Muscle of leg (tissue), 11 donors: ENCODE measurements around the gene BUB3. TPM values are rescaled to one million over a fixed set of nuclear protein-coding genes. Genes with fewer than 3 reads are reported as not detected.

Experiments used
- DNase-seq: peaks from one replicate; pipeline ENCODE4 v3.0.0; 2013
- H3K27ac ChIP-seq: one replicate; pipeline ENCODE4 v1.5.1; 2013; ENCODE audit warnings: mild to moderate bottlenecking, low read length, control low read depth
- H3K27me3 ChIP-seq: one replicate; pipeline ENCODE4 v1.6.1; 2013; ENCODE audit warnings: low read length; ENCODE audit not compliant: control insufficient read depth, insufficient read depth
- H3K36me3 ChIP-seq: one replicate; pipeline ENCODE4 v1.6.1; 2013; ENCODE audit warnings: low read length; ENCODE audit not compliant: control insufficient read depth, insufficient read depth
- H3K4me1 ChIP-seq: one replicate; pipeline ENCODE4 v1.6.1; 2013; ENCODE audit warnings: low read length; ENCODE audit not compliant: control insufficient read depth, insufficient read depth
- H3K4me3 ChIP-seq: one replicate; pipeline ENCODE4 v1.5.1; 2013; ENCODE audit warnings: low read length, control low read depth
- H3K9me3 ChIP-seq: replicated peaks from 2 replicates; pipeline ENCODE4 v1.6.1; 2013; ENCODE audit warnings: low read depth, low read length; ENCODE audit not compliant: control insufficient read depth
- WGBS: methylation state at CpG from one replicate; pipeline ENCODE4 v1.1.5; 2013; ENCODE audit warnings: missing lambda C conversion rate; ENCODE audit not compliant: insufficient coverage; 5-methylcytosine and 5-hydroxymethylcytosine counted together
- polyA plus RNA-seq, 8 donors: library from polyadenylated mRNA; unstranded; fragments of 120-200 nt; gene quantifications; one replicate each; pipeline versions ENCODE4 v1.2.1 to v1.2.3, GENCODE V29; 2013; ENCODE audit warnings: inconsistent platforms in 1 of 8, low replicate concordance in 1 of 8; ENCODE audit not compliant: insufficient read length in 8 of 8, insufficient read depth in 1 of 8
- total RNA-seq: library from RNA; stranded (reverse); fragments of 120-200 nt; gene quantifications from one replicate; pipeline ENCODE4 v1.2.4, GENCODE V29; 2013

BUB3 gene
- total and polyA plus RNA-seq, 9 donors: 55.0 to 70.7 (median 59.7) TPM

GRCh38 chr10:123203393-123204126 is 49.4 kb downstream of the BUB3 start:
- no peaks in the 10 kb centered on the region for H3K36me3 ChIP-seq
- 90% methylated on average over 3 of the region's 6 CpGs for WGBS
- DNase-seq: no peak
- no peak overlapping the region for H3K4me3 ChIP-seq
- no peaks in the 10 kb centered on the region for H3K9me3 ChIP-seq
- H3K27ac ChIP-seq: no peak overlapping the region
- no peaks in the 10 kb centered on the region for H3K4me1 ChIP-seq
- no peaks in the 10 kb centered on the region for H3K27me3 ChIP-seq

GRCh38 chr10:123204127-123204461 is 49.9 kb downstream of the BUB3 start:
- WGBS: no CpG with 5 or more reads among the region's 1 CpG
- H3K4me3 ChIP-seq: no peak overlapping the region
- DNase-seq: peak; percentile 4
- H3K9me3 ChIP-seq: no peaks in the 10 kb centered on the region
- no peaks in the 10 kb centered on the region for H3K27me3 ChIP-seq
- H3K36me3 ChIP-seq: no peaks in the 10 kb centered on the region
- no peaks in the 10 kb centered on the region for H3K4me1 ChIP-seq
- no peak overlapping the region for H3K27ac ChIP-seq

GRCh38 chr10:123205041-123205440 is 50.8 kb downstream of the BUB3 start:
- WGBS: 95% methylated on average over 3 of the region's 3 CpGs
- H3K4me1 ChIP-seq: no peaks in the 10 kb centered on the region
- no peaks in the 10 kb centered on the region for H3K27me3 ChIP-seq

GRCh38 chr10:123212063-123212462 is 57.9 kb downstream of the BUB3 start:
- no CpG with 5 or more reads among the region's 1 CpG for WGBS
- Histone ChIP-seq H3K4me3 (no peak overlapping the region), H3K4me1 (no peaks in the 10 kb centered on the region), H3K27me3 (no peaks in the 10 kb centered on the region), H3K36me3 (no peaks in the 10 kb centered on the region), H3K9me3 (no peaks in the 10 kb centered on the region), H3K27ac (no peak overlapping the region)
- no peak for DNase-seq

More at GRCh38 chr10:123205041-123205440, 50.8 kb downstream of the BUB3 start:
- Histone ChIP-seq H3K36me3 (no peaks in the 10 kb centered on the region), H3K27ac (no peak overlapping the region), H3K4me3 (no peak overlapping the region), H3K9me3 (no peaks in the 10 kb centered on the region)
- no peak for DNase-seq

- no peak for DNase-seq
- no peak overlapping the region for H3K27ac ChIP-seq
- 72% methylated on average over 3 of the region's 6 CpGs for WGBS
- no peaks in the 10 kb centered on the region for H3K27me3 ChIP-seq
- no peaks in the 10 kb centered on the region for H3K36me3 ChIP-seq
- H3K4me1 ChIP-seq: no peaks in the 10 kb centered on the region
- H3K9me3 ChIP-seq: no peaks in the 10 kb centered on the region
- H3K4me3 ChIP-seq: no peak overlapping the region
Observed at GRCh38 chr10:123212640-123213039, 58.4 kb downstream of the BUB3 start.

GRCh38 chr10:123213192-123213591 is 59.0 kb downstream of the BUB3 start:
- 18% methylated on average over 2 of the region's 5 CpGs for WGBS
- Histone ChIP-seq H3K27ac (no peak overlapping the region), H3K36me3 (no peaks in the 10 kb centered on the region), H3K4me1 (no peaks in the 10 kb centered on the region), H3K27me3 (no peaks in the 10 kb centered on the region), H3K4me3 (no peak overlapping the region), H3K9me3 (no peaks in the 10 kb centered on the region)
- no peak for DNase-seq

Other genes starting within 250 kb of the BUB3 start
- not detected for gene FAM24A, start 243.8 kb upstream of the BUB3 start, total RNA-seq
- not detected for gene FAM24A, start 243.8 kb upstream of the BUB3 start, polyA plus RNA-seq
- gene C10orf88, start 200.2 kb upstream of the BUB3 start, total RNA-seq: 10.5 TPM
- 10 to 100 TPM in 7 of 8 donors, 1 to 10 TPM in 1; 8.7 to 13.7 (median 12.3) TPM for gene C10orf88, start 200.2 kb upstream of the BUB3 start, polyA plus RNA-seq
- gene PSTK, start 174.0 kb upstream of the BUB3 start, total RNA-seq: 4.0 TPM
- 1 to 10 TPM; 3.8 to 5.8 (median 4.5) TPM for gene PSTK, start 174.0 kb upstream of the BUB3 start, polyA plus RNA-seq
- 5.0 TPM for gene IKZF5, start 145.6 kb upstream of the BUB3 start, total RNA-seq
- 10 to 100 TPM; 10.6 to 17.9 (median 13.4) TPM for gene IKZF5, start 145.6 kb upstream of the BUB3 start, polyA plus RNA-seq
- 8.2 TPM for gene ACADSB, start 145.4 kb upstream of the BUB3 start, total RNA-seq
- gene ACADSB, start 145.4 kb upstream of the BUB3 start, polyA plus RNA-seq: 10 to 100 TPM in 4 of 8 donors, 1 to 10 TPM in 4; 7.6 to 12.8 (median 9.9) TPM
- gene HMX3, start 18.4 kb upstream of the BUB3 start, total RNA-seq: not detected
- not detected for gene HMX3, start 18.4 kb upstream of the BUB3 start, polyA plus RNA-seq
- not detected for gene HMX2, start 6.3 kb upstream of the BUB3 start, total RNA-seq
- gene HMX2, start 6.3 kb upstream of the BUB3 start, polyA plus RNA-seq: not detected